Mesothelial cell of epicardium (in vitro differentiated cells): ENCODE data around the gene MYRIP. TPM values are rescaled to one million over a fixed set of nuclear protein-coding genes. Genes with fewer than 3 reads are reported as not detected.
"Not testable (repeated sequence)": the region's sequence is repeated elsewhere in the genome, so short reads cannot be mapped to it uniquely, and the experiment has no call there.

Source experiments
- DNase-seq, 2 experiments: peaks; one replicate each; pipeline ENCODE4 v3.0.0; 2021; ENCODE audit warnings: low spot score in 2 of 2; ENCODE audit not compliant: unreplicated experiment in 2 of 2
- H3K27ac Mint-ChIP-seq: 2 replicates; pipeline ENCODE4 v1.8.0; 2021; ENCODE audit warnings: mixed read lengths
- H3K27me3 Mint-ChIP-seq: 2 replicates; pipeline ENCODE4 v1.8.0; 2021; ENCODE audit warnings: low read depth, mixed read lengths
- H3K36me3 Mint-ChIP-seq: 2 replicates; pipeline ENCODE4 v1.8.0; 2021; ENCODE audit warnings: mixed read lengths
- H3K4me1 Mint-ChIP-seq: 2 replicates; pipeline ENCODE4 v1.8.0; 2021; ENCODE audit warnings: mixed read lengths
- H3K4me3 Mint-ChIP-seq: 2 replicates; pipeline ENCODE4 v1.8.0; 2021; ENCODE audit warnings: mild to moderate bottlenecking, moderate library complexity, mixed read lengths
- H3K9me3 Mint-ChIP-seq: 2 replicates; pipeline ENCODE4 v1.8.0; 2021; ENCODE audit warnings: mixed read lengths
- total RNA-seq: library from RNA; stranded (reverse); gene quantifications from 3 replicates; pipeline ENCODE4 v1.2.1, GENCODE V29; 2021
- TF ChIP-seq, protein P1 (sequence below): fragments of 200-600 bp; sonication (generic); IDR thresholded peaks from one replicate; pipeline ENCODE4 v1.5.0; 2021; ENCODE audit warnings: antibody characterized with exemption; ENCODE audit not compliant: unreplicated experiment

Gene MYRIP
- total RNA-seq, 1 donor from 2014 or later = 0.63 TPM

DNA sequence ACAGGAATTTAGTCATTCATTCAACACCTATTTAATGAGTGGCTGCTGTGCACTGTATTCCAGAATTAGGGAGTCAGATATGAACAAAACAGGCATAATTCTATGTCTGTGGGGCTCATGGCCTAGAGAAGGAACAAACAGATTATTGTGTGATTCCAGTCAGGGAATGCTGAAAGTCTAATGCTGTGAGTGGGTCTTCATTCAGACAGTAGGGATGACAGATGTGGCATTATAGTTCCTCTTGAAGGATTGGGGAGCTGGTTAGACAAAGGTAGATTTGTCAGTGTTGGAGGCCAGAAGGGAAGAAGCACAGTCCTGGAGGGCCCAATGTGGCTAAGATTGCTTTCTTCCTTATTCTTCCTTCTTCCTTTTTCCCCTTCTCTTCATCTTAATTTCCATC, 273.7 kb downstream of the MYRIP start:
- no peak for DNase-seq
- no peaks in the 10 kb centered on the region for H3K36me3 Mint-ChIP-seq
- no peak overlapping the region for H3K4me3 Mint-ChIP-seq
- peaks cover 4% of the 10 kb centered on the region for H3K4me1 Mint-ChIP-seq
- TF ChIP-seq, protein P1, sequence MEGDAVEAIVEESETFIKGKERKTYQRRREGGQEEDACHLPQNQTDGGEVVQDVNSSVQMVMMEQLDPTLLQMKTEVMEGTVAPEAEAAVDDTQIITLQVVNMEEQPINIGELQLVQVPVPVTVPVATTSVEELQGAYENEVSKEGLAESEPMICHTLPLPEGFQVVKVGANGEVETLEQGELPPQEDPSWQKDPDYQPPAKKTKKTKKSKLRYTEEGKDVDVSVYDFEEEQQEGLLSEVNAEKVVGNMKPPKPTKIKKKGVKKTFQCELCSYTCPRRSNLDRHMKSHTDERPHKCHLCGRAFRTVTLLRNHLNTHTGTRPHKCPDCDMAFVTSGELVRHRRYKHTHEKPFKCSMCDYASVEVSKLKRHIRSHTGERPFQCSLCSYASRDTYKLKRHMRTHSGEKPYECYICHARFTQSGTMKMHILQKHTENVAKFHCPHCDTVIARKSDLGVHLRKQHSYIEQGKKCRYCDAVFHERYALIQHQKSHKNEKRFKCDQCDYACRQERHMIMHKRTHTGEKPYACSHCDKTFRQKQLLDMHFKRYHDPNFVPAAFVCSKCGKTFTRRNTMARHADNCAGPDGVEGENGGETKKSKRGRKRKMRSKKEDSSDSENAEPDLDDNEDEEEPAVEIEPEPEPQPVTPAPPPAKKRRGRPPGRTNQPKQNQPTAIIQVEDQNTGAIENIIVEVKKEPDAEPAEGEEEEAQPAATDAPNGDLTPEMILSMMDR = no peak
- peaks cover 5% of the 10 kb centered on the region for H3K27me3 Mint-ChIP-seq
- no peak overlapping the region for H3K27ac Mint-ChIP-seq
- peaks cover 28% of the 10 kb centered on the region for H3K9me3 Mint-ChIP-seq

DNA sequence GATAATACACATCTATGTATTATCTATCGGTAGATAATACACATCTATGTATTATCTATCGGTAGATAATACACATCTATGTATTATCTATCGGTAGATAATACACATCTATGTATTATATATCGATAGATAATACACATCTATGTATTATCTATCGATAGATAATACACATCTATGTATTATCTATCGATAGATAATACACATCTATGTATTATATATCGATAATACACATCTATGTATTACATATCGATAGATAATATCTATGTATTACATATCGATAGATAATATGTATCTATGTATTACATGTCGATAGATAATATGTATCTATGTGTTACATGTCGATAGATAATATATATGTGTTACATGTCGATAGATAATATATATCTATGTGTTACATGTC, 275.0 kb downstream of the MYRIP start:
- H3K36me3 Mint-ChIP-seq, H3K4me1 Mint-ChIP-seq, DNase-seq, H3K27me3 Mint-ChIP-seq, H3K4me3 Mint-ChIP-seq, H3K27ac Mint-ChIP-seq: not testable (repeated sequence)
- H3K9me3 Mint-ChIP-seq = peaks cover 28% of the 10 kb centered on the region

DNA sequence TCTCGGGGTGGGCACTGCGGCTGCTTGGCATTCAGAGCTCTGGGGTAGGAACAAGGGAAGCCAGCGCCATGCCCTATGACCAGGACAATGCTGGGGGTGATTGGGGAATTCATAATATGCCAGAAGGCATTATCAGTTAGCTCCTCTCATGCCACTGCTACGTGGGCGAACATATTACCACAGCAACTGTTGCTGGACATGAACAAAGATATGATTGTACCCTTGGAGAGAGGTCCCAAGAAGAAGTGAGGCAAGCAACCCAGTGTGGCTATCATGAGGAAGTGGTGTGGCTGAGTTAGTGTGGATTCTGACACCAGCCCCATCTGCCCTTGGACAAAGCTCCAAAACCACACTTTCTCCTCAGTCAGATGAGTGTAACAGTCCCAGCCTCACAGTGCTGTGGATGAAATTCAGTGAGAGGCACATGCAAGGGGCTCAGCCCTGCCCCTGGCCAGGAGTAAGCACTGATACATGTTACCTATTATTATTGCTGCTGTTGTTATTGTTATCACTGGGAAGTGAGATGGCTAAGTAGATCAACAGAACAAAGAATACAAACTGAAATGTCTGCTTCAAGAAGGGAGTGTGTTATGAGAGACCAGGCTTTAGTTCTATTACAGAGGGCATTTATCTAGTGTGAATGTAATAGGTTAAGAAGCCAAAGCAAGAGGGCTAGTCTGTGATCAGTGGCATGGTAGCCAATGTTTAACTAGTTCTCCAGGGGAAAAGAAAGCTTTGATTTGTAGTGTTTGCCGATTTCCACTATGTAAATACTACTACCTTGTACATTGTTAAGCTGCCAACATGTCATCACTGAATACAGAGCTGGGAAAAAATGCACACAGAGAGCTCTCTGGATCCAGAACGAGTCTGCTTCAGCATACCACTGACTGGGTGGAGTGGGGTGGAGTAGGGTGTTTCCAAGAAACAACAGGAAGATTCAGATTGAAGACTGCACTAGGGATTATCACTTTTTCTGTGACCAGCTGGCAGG, 277.8 kb downstream of the MYRIP start:
- Mint-ChIP-seq H3K4me3 (no peak overlapping the region), H3K4me1 (no peaks in the 10 kb centered on the region), H3K27ac (no peak overlapping the region), H3K9me3 (peaks cover 12% of the 10 kb centered on the region), H3K27me3 (peaks cover 13% of the 10 kb centered on the region), H3K36me3 (no peaks in the 10 kb centered on the region)
- no peak for DNase-seq
- TF ChIP-seq, protein P1 = no peak

DNA sequence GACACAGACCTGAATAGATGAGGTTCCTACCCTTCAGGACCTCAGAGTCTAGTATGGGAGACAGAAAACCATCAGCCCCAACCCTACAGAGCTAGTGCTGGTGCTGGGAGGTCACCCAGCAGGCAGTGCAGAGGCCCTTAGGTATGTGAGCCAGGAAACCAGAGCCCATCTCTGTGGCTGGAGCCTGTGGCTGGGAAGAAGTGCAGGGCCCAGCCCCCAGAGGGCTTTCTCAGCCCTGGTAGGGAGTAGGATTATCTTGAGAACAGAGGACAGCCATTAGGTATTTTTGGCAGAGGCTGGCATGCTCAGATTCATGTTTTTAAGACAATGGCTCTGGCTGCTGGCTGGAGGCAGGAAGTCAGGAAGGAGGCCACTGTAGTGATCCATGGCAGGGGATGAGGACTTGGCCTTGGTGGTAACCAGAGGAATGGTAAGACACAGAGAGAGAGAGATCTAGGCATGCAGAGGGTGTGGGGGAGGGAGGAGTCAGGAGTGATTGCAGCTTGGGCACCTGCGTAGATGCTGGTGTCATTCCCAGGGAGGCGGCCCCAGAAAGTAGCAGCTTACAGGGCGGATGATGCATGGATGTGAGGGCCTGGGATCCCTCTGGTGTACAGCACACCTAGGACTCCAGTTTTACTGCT, 279.2 kb downstream of the MYRIP start:
- Mint-ChIP-seq H3K27me3 (peaks cover 13% of the 10 kb centered on the region), H3K9me3 (peaks cover under 1% of the 10 kb centered on the region), H3K36me3 (no peaks in the 10 kb centered on the region), H3K27ac (no peak overlapping the region), H3K4me3 (no peak overlapping the region), H3K4me1 (no peaks in the 10 kb centered on the region)
- DNase-seq = no peak
- TF ChIP-seq, protein P1 = no peak

DNA sequence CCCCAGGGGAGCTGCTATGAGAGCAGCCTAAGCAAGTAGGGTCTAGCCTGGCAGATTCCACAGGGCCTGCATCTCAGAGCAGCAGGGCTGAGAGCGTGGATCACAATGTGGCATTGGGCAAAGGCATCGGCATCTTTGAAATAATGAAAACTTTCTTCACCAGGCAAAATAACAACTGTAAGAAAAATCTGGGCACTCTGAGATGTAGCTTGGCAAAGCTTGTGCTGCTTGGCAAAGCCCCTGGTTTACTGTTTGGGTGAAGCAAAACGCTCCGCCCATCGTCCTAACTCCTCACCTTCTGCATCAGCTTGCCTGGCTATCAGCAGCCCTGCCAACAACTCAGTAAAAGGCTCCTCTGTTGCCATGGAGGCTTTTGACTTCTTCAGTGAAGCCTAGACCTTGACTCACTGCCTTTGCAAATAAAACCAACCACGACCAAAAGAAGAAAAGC, 287.3 kb downstream of the MYRIP start:
- no peak for DNase-seq
- Mint-ChIP-seq H3K27me3 (peaks cover 18% of the 10 kb centered on the region), H3K27ac (no peak overlapping the region), H3K36me3 (no peaks in the 10 kb centered on the region), H3K4me3 (no peak overlapping the region), H3K9me3 (peaks cover 8% of the 10 kb centered on the region), H3K4me1 (no peaks in the 10 kb centered on the region)
- TF ChIP-seq, protein P1 = no peak
